ENCODE measurements around the gene RPTOR. TPM values are rescaled to one million over a fixed set of nuclear protein-coding genes. Genes with fewer than 3 reads are reported as not detected.
"Not testable (repeated sequence)": the region's sequence is repeated elsewhere in the genome, so short reads cannot be mapped to it uniquely, and the experiment has no call there.

RPTOR gene
- total RNA-seq, 3 donors from 2014 or later = 76.1 to 98.3 (median 89.5) TPM

DNA sequence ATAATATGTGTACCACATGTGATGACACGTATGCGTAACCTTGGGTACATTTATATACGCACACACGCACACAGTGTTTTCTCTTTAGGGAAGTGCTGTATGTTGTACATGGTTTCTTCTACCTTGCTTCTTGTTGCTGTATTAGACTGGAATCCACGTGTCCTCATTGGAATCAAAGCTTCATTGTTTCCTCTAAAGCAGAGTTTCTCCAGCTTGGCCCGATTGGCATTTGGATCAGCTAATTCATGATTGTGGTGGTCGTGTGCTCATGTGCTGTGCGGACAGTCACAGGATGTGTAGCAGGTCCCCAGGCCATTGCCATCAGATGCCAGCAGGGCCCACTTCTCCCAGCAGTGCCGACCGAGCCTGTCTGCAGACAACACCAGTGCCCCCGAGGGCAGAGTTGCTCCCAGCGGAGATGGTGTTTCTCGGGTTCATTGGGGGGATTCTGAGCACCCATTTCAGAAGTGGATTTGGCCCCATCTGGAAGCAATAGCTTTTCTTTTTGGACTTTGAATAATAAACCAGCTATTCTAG, 148.4 kb downstream of the RPTOR start:
- no peak for ATAC-seq
- peaks cover 42% of the 10 kb centered on the region for H3K4me1 Mint-ChIP-seq (ENCODE audit: low read depth)
- no peaks in the 10 kb centered on the region for H3K27me3 Mint-ChIP-seq (ENCODE audit: low read depth)
- H3K9me3 Mint-ChIP-seq = no peaks in the 10 kb centered on the region
- DNase-seq = no peak
- H3K4me3 Mint-ChIP-seq = no peak overlapping the region
- H3K36me3 Mint-ChIP-seq (ENCODE audit: insufficient read depth) = peaks cover 4% of the 10 kb centered on the region

- DNase-seq = no peak
- Mint-ChIP-seq H3K4me3 (no peak overlapping the region), H3K27me3 (ENCODE audit: low read depth) (no peaks in the 10 kb centered on the region), H3K4me1 (ENCODE audit: low read depth) (peaks cover 42% of the 10 kb centered on the region), H3K9me3 (no peaks in the 10 kb centered on the region), H3K36me3 (ENCODE audit: insufficient read depth) (peaks cover 4% of the 10 kb centered on the region)
- ATAC-seq = no peak
Measured at GRCh38 chr17:80693511-80693910, 148.9 kb downstream of the RPTOR start.

DNA sequence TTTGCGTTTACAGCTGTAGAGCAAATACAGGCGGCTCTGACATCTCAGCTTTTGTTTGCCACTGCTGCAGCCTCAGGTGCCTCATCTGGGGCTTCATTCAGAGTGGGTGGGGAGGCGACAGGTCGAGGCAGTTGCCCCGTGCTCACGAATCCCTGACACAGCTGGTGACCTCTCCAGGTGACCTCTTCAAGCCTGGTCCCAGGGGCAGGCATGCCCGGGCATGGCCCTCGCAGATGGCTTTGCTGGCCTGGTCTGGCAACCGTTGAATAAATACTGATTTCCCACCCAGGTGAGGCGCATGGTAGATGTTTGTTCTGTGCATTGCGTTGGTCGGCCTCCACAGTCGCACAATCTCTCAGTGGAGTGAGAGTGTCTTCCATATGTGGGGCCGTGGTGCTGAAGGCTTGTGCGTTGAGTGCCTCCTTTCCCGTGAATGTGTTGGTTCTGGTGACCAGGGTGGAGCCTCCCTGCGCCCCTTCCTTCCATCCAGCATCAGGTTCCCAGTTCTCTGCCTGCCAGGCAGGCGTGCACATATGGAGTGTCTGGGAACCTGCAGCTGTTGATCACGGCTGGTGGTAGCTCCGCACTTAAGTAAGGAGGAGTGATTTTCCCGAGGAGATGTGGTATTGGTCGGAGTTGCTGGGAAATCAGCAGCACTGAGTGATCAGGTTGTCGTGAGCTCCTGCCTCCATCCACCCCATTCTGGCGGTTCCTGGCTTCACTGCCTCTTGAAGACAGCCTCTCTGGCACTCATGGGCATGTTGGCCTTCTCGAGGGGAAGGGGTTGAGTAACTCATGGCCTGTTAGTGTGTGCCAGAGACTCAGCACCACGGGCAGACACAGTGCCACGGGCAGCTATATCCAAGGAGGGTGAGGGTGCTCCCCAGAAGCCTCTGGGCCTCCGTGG, 149.7 kb downstream of the RPTOR start:
- Mint-ChIP-seq H3K4me3 (no peak overlapping the region), H3K27me3 (ENCODE audit: low read depth) (no peaks in the 10 kb centered on the region)

DNA sequence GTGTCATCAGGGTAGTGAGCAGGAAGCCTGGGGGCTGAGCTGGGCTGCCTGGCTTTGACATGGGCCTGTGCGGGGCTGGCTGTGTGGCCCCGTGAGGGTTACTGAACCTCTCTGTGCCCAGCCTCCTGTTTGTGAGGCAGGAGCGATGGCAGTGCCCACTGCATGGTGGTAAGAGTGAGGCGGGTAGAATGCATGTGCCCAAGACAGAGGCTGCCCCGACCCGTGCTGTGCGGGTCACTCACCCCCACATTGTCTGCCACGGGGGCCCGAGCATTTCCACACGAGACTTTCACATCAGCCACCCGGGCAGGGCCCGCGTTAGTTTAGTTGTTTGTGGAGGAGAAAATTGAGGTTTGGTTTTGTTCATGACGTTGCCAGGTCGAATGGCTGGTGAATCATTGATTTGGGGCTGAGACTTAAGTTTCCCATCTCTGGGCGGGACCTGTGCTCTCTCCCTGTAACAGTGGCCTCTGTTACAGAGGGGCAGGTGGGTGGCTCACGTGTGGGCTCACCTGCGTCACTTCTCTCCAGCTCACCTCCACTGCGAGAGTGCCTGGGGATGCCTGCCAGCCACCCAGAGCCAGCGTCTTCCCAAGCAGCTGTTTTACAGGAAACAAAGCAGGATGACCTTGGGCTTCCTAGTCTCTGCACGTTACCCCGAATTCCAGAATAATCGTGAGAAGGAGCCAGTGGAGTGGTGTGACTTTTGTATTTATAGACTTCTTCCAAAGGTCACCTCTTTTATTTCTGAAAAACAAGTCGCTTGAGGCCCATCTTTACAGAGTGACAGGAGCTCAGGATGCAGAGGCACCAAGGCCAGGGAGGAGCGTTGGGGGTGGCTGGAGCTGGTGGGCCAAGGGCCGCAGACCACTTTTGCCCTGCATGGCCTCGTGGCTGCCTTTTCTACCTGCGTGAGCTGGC, 150.6 kb downstream of the RPTOR start:
- Mint-ChIP-seq H3K4me1 (ENCODE audit: low read depth) (peaks cover 50% of the 10 kb centered on the region), H3K36me3 (ENCODE audit: insufficient read depth) (peaks cover 4% of the 10 kb centered on the region), H3K27me3 (ENCODE audit: low read depth) (no peaks in the 10 kb centered on the region), H3K9me3 (peaks cover 5% of the 10 kb centered on the region), H3K4me3 (no peak overlapping the region)
- ATAC-seq = peak; percentile 53 to 65
- DNase-seq = no peak

More for the DNA sequence above, 149.7 kb downstream of the RPTOR start:
- H3K36me3 Mint-ChIP-seq (ENCODE audit: insufficient read depth) = peaks cover 4% of the 10 kb centered on the region
- DNase-seq (no peak), ATAC-seq (no peak)
- H3K4me1 Mint-ChIP-seq (ENCODE audit: low read depth) = peaks cover 45% of the 10 kb centered on the region
- H3K9me3 Mint-ChIP-seq = no peaks in the 10 kb centered on the region

- no peak for DNase-seq
- Mint-ChIP-seq H3K4me1 (ENCODE audit: low read depth) (peaks cover 47% of the 10 kb centered on the region), H3K27me3 (ENCODE audit: low read depth) (no peaks in the 10 kb centered on the region), H3K9me3 (peaks cover 5% of the 10 kb centered on the region), H3K36me3 (ENCODE audit: insufficient read depth) (peaks cover 4% of the 10 kb centered on the region), H3K4me3 (no peak overlapping the region)
- no peak for ATAC-seq
Measured at GRCh38 chr17:80695979-80696378, 151.3 kb downstream of the RPTOR start.

GRCh38 chr17:80696456-80696855, 151.8 kb downstream of the RPTOR start:
- DNase-seq (no peak), ATAC-seq (no peak)
- peaks cover 5% of the 10 kb centered on the region for H3K9me3 Mint-ChIP-seq
- peaks cover 1% of the 10 kb centered on the region for H3K36me3 Mint-ChIP-seq (ENCODE audit: insufficient read depth)
- H3K4me1 Mint-ChIP-seq (ENCODE audit: low read depth) = peaks cover 46% of the 10 kb centered on the region
- H3K4me3 Mint-ChIP-seq = no peak overlapping the region
- no peaks in the 10 kb centered on the region for H3K27me3 Mint-ChIP-seq (ENCODE audit: low read depth)

- DNase-seq = no peak
- Mint-ChIP-seq H3K4me1 (ENCODE audit: low read depth) (peaks cover 45% of the 10 kb centered on the region), H3K36me3 (ENCODE audit: insufficient read depth) (no peaks in the 10 kb centered on the region), H3K27me3 (ENCODE audit: low read depth) (no peaks in the 10 kb centered on the region), H3K4me3 (no peak overlapping the region), H3K9me3 (peaks cover 5% of the 10 kb centered on the region)
- peak in 1 of 2 donors; percentile 32 for ATAC-seq
Measured at GRCh38 chr17:80696964-80697363, 152.3 kb downstream of the RPTOR start.

GRCh38 chr17:80698297-80698696, 153.7 kb downstream of the RPTOR start:
- peaks cover 5% of the 10 kb centered on the region for H3K9me3 Mint-ChIP-seq
- H3K27me3 Mint-ChIP-seq (ENCODE audit: low read depth) = no peaks in the 10 kb centered on the region
- no peak overlapping the region for H3K4me3 Mint-ChIP-seq
- ATAC-seq (no peak), DNase-seq (no peak)
- peaks cover 57% of the 10 kb centered on the region for H3K4me1 Mint-ChIP-seq (ENCODE audit: low read depth)
- peaks cover 2% of the 10 kb centered on the region for H3K36me3 Mint-ChIP-seq (ENCODE audit: insufficient read depth)

DNA sequence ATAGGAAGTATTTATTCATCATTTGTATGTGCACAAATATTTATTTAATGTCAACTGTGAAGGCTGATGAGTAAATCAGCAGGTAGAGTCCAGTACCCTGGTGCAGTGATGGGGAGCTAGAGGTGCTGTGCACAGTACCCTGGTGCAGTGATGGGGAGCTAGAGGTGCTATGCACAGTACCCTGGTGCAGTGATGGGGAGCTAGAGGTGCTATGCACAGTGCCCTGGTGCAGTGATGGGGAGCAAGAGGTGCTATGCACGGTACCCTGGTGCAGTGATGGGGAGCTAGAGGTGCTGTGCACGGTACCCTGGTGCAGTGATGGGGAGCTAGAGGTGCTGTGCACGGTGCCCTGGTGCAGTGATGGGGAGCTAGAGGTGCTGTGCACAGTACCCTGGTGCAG, 154.6 kb downstream of the RPTOR start:
- H3K4me1 Mint-ChIP-seq (ENCODE audit: low read depth) = peaks cover 66% of the 10 kb centered on the region
- H3K27me3 Mint-ChIP-seq (ENCODE audit: low read depth); H3K4me3 Mint-ChIP-seq; ATAC-seq; H3K9me3 Mint-ChIP-seq; H3K36me3 Mint-ChIP-seq (ENCODE audit: insufficient read depth); DNase-seq: not testable (repeated sequence)

DNA sequence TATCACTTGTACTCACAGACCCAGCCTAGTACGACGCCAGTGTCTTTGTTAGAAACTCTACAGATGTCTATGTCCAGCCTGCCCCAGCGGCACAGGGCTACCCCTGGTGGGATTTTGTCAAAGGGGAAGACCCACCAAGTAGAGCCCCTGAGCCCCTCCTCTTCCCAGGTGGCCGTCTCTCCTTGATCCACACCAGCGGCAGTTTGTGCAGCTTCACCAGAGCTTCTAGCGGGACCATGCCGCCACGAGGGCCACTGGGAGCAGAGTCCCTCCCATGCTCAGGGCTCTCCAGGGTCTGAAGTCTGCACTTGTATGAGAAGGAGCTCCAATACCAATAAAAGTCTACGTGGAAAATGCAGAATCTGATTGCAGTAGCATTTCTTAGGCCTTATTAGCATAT, 157.1 kb downstream of the RPTOR start:
- Mint-ChIP-seq H3K9me3 (peaks cover 5% of the 10 kb centered on the region), H3K36me3 (ENCODE audit: insufficient read depth) (peaks cover 2% of the 10 kb centered on the region), H3K4me1 (ENCODE audit: low read depth) (peaks cover 68% of the 10 kb centered on the region), H3K27me3 (ENCODE audit: low read depth) (no peaks in the 10 kb centered on the region), H3K4me3 (no peak overlapping the region)
- DNase-seq = no peak
- no peak for ATAC-seq

DNA sequence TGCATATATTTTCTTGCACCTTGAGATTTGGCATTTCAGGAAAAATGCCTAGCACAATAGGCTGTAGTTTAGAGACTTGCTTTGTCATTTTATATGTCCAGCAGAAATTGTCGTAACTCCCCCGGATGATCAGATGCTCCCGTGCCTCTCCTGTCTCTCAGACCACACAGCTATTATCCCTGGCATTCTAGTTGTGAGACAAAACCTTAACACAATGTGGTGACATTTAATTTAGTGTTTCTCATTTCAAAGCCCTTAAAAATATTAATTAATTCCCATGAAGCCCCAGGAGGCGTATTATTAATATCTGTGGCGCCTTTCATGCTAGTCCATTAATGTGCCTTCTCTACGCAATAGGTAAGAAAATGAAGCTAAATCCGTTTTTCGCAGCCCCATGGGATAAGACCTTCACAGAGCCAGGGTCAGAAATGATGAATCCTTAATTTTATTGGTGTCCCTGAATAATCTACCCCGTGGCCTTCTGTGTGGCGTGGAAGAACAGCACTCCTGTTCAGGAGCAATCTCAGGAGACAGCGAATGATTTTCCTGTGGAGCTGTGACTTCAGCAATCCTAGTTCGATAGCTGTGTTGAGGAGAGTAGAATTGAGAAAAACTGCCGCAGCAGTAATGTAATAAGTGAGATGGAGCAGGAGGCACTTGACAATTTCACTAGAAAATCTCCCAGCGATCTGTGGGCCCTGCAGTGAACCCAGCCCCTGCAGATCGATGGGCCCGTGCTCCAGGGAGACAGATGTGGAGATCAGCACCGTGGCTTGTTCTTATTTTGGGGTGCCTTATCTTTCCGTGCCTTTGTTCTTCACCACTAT, 157.9 kb downstream of the RPTOR start:
- Mint-ChIP-seq H3K36me3 (ENCODE audit: insufficient read depth) (peaks cover 2% of the 10 kb centered on the region), H3K9me3 (peaks cover 5% of the 10 kb centered on the region), H3K27me3 (ENCODE audit: low read depth) (no peaks in the 10 kb centered on the region), H3K4me1 (ENCODE audit: low read depth) (peaks cover 66% of the 10 kb centered on the region), H3K4me3 (no peak overlapping the region)
- ATAC-seq = no peak
- DNase-seq = no peak

DNA sequence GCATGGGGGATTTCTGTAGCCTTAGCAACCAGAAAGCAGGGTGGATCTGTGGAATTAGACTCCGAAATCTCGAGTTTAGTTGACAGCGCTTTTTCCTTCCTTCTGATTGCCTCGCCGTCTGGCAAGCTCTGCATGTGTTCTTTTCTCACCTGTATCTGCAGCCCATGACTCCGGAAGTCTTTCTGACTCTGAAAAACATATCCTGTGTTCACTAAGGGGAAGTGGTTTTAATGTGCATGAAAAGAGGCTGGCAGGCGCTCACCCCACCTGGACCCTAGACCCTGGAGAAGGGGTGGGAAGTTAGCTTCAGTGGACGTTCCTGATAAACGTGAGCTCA, 158.5 kb downstream of the RPTOR start:
- peaks cover 5% of the 10 kb centered on the region for H3K9me3 Mint-ChIP-seq
- H3K36me3 Mint-ChIP-seq (ENCODE audit: insufficient read depth) = peaks cover 7% of the 10 kb centered on the region

GRCh38 chr17:80704381-80704819, 159.8 kb downstream of the RPTOR start:
- Mint-ChIP-seq H3K4me3 (no peak overlapping the region), H3K36me3 (ENCODE audit: insufficient read depth) (peaks cover 14% of the 10 kb centered on the region), H3K9me3 (peaks cover 5% of the 10 kb centered on the region), H3K4me1 (ENCODE audit: low read depth) (peaks cover 71% of the 10 kb centered on the region), H3K27me3 (ENCODE audit: low read depth) (no peaks in the 10 kb centered on the region)
- ATAC-seq = no peak
- no peak for DNase-seq

More for the DNA sequence above, 158.5 kb downstream of the RPTOR start:
- no peak overlapping the region for H3K4me3 Mint-ChIP-seq
- DNase-seq = no peak
- H3K4me1 Mint-ChIP-seq (ENCODE audit: low read depth) = peaks cover 65% of the 10 kb centered on the region
- peak in 1 of 2 donors; percentile 40 for ATAC-seq
- no peaks in the 10 kb centered on the region for H3K27me3 Mint-ChIP-seq (ENCODE audit: low read depth)

Measured in activated T-cell treated with anti-CD3 and anti-CD28 coated beads, Interleukin-2, amount 50 U/mL, for 4 hours (primary cell).